ENCODE results near the gene OTOP1.
A peak's percentile ranks its signal among the peaks of the same experiment; 100 is the strongest.
"Not testable (repeated sequence)": the region's sequence is repeated elsewhere in the genome, so short reads cannot be mapped to it uniquely, and the experiment has no call there.

The OTOP1 gene

GRCh38 chr4:4227510-4228355, 1.0 kb upstream of the OTOP1 start:
- H3K4me2 ChIP-seq (ENCODE audit: low read length) = no peak overlapping the region
- no peak overlapping the region for H3K9ac ChIP-seq (ENCODE audit: low read depth, low read length)
- H3K36me3 ChIP-seq (ENCODE audit: insufficient read depth, low read length) = no peaks in the 10 kb centered on the region
- H3K4me3 ChIP-seq (ENCODE audit: low read length) = no peak overlapping the region
- H3K27me3 ChIP-seq (ENCODE audit: control insufficient read depth, insufficient read depth, low read length) = peaks cover 55% of the 10 kb centered on the region
- no peaks in the 10 kb centered on the region for H3K9me3 ChIP-seq (replicated peaks; ENCODE audit: low read length)
- no peaks in the 10 kb centered on the region for H3K4me1 ChIP-seq (ENCODE audit: control insufficient read depth, insufficient read depth, low read length)

GRCh38 chr4:4225915-4226605, 669 bp downstream of the OTOP1 start:
- H3K4me3 ChIP-seq (ENCODE audit: low read length) = no peak overlapping the region
- H3K36me3 ChIP-seq (ENCODE audit: insufficient read depth, low read length) = no peaks in the 10 kb centered on the region
- no peaks in the 10 kb centered on the region for H3K4me1 ChIP-seq (ENCODE audit: control insufficient read depth, insufficient read depth, low read length)
- no peak overlapping the region for H3K9ac ChIP-seq (ENCODE audit: low read depth, low read length)
- no peaks in the 10 kb centered on the region for H3K9me3 ChIP-seq (replicated peaks; ENCODE audit: low read length)
- peaks cover 64% of the 10 kb centered on the region for H3K27me3 ChIP-seq (ENCODE audit: control insufficient read depth, insufficient read depth, low read length)
- peak overlapping the region; percentile 49 for H3K4me2 ChIP-seq (ENCODE audit: low read length)

- no peak overlapping the region for H3K4me3 ChIP-seq (ENCODE audit: low read length)
- H3K9ac ChIP-seq (ENCODE audit: low read depth, low read length) = no peak overlapping the region
- peaks cover 9% of the 10 kb centered on the region for H3K27me3 ChIP-seq (ENCODE audit: control insufficient read depth, insufficient read depth, low read length)
These were observed 9.6 kb downstream of the OTOP1 start for GRCh38 chr4:4217113-4217512.

GRCh38 chr4:4216648-4217047, 10.1 kb downstream of the OTOP1 start:
- no peak overlapping the region for H3K9ac ChIP-seq (ENCODE audit: low read depth, low read length)
- peak overlapping the region; percentile 53 for H3K4me2 ChIP-seq (ENCODE audit: low read length)
- peaks cover 5% of the 10 kb centered on the region for H3K27me3 ChIP-seq (ENCODE audit: control insufficient read depth, insufficient read depth, low read length)
- H3K4me1 ChIP-seq (ENCODE audit: control insufficient read depth, insufficient read depth, low read length) = peaks cover 12% of the 10 kb centered on the region
- H3K4me3 ChIP-seq (ENCODE audit: low read length) = no peak overlapping the region
- H3K36me3 ChIP-seq (ENCODE audit: insufficient read depth, low read length) = no peaks in the 10 kb centered on the region
- H3K9me3 ChIP-seq (replicated peaks; ENCODE audit: low read length) = no peaks in the 10 kb centered on the region

More at GRCh38 chr4:4217113-4217512, 9.6 kb downstream of the OTOP1 start:
- H3K4me2 ChIP-seq (ENCODE audit: low read length) = no peak overlapping the region
- H3K36me3 ChIP-seq (ENCODE audit: insufficient read depth, low read length) = no peaks in the 10 kb centered on the region
- H3K9me3 ChIP-seq (replicated peaks; ENCODE audit: low read length) = no peaks in the 10 kb centered on the region
- H3K4me1 ChIP-seq (ENCODE audit: control insufficient read depth, insufficient read depth, low read length) = peaks cover 12% of the 10 kb centered on the region

GRCh38 chr4:4213674-4214073, 13.1 kb downstream of the OTOP1 start:
- not testable (repeated sequence) for H3K4me3 ChIP-seq (ENCODE audit: low read length); H3K9ac ChIP-seq (ENCODE audit: low read depth, low read length); H3K4me2 ChIP-seq (ENCODE audit: low read length); H3K9me3 ChIP-seq (replicated peaks; ENCODE audit: low read length); H3K36me3 ChIP-seq (ENCODE audit: insufficient read depth, low read length)
- H3K4me1 ChIP-seq (ENCODE audit: control insufficient read depth, insufficient read depth, low read length) = peaks cover 12% of the 10 kb centered on the region
- peaks cover 16% of the 10 kb centered on the region for H3K27me3 ChIP-seq (ENCODE audit: control insufficient read depth, insufficient read depth, low read length)

- H3K9me3 ChIP-seq (replicated peaks; ENCODE audit: low read length) = no peaks in the 10 kb centered on the region
- peaks cover 29% of the 10 kb centered on the region for H3K27me3 ChIP-seq (ENCODE audit: control insufficient read depth, insufficient read depth, low read length)
- no peak overlapping the region for H3K4me3 ChIP-seq (ENCODE audit: low read length)
- H3K4me1 ChIP-seq (ENCODE audit: control insufficient read depth, insufficient read depth, low read length) = no peaks in the 10 kb centered on the region
- H3K4me2 ChIP-seq (ENCODE audit: low read length) = no peak overlapping the region
- no peak overlapping the region for H3K9ac ChIP-seq (ENCODE audit: low read depth, low read length)
- no peaks in the 10 kb centered on the region for H3K36me3 ChIP-seq (ENCODE audit: insufficient read depth, low read length)
These were observed 20.5 kb downstream of the OTOP1 start for GRCh38 chr4:4206204-4206603.

- H3K36me3 ChIP-seq (ENCODE audit: insufficient read depth, low read length) = no peaks in the 10 kb centered on the region
- no peaks in the 10 kb centered on the region for H3K4me1 ChIP-seq (ENCODE audit: control insufficient read depth, insufficient read depth, low read length)
- no peak overlapping the region for H3K9ac ChIP-seq (ENCODE audit: low read depth, low read length)
- H3K4me2 ChIP-seq (ENCODE audit: low read length) = no peak overlapping the region
- H3K9me3 ChIP-seq (replicated peaks; ENCODE audit: low read length) = no peaks in the 10 kb centered on the region
- no peak overlapping the region for H3K4me3 ChIP-seq (ENCODE audit: low read length)
- H3K27me3 ChIP-seq (ENCODE audit: control insufficient read depth, insufficient read depth, low read length) = peaks cover 19% of the 10 kb centered on the region
These were observed 22.4 kb downstream of the OTOP1 start for GRCh38 chr4:4204401-4204745.

GRCh38 chr4:4203688-4204400, 22.9 kb downstream of the OTOP1 start:
- no peaks in the 10 kb centered on the region for H3K4me1 ChIP-seq (ENCODE audit: control insufficient read depth, insufficient read depth, low read length)
- no peak overlapping the region for H3K9ac ChIP-seq (ENCODE audit: low read depth, low read length)
- H3K36me3 ChIP-seq (ENCODE audit: insufficient read depth, low read length) = no peaks in the 10 kb centered on the region
- no peak overlapping the region for H3K4me3 ChIP-seq (ENCODE audit: low read length)
- no peaks in the 10 kb centered on the region for H3K9me3 ChIP-seq (replicated peaks; ENCODE audit: low read length)
- no peak overlapping the region for H3K4me2 ChIP-seq (ENCODE audit: low read length)
- H3K27me3 ChIP-seq (ENCODE audit: control insufficient read depth, insufficient read depth, low read length) = peaks cover 18% of the 10 kb centered on the region

- Histone ChIP-seq H3K36me3 (ENCODE audit: insufficient read depth, low read length) (no peaks in the 10 kb centered on the region), H3K4me2 (ENCODE audit: low read length) (no peak overlapping the region), H3K4me1 (ENCODE audit: control insufficient read depth, insufficient read depth, low read length) (no peaks in the 10 kb centered on the region), H3K4me3 (ENCODE audit: low read length) (no peak overlapping the region), H3K27me3 (ENCODE audit: control insufficient read depth, insufficient read depth, low read length) (peaks cover 18% of the 10 kb centered on the region), H3K9me3 (replicated peaks; ENCODE audit: low read length) (no peaks in the 10 kb centered on the region), H3K9ac (ENCODE audit: low read depth, low read length) (no peak overlapping the region)
These were observed 24.2 kb downstream of the OTOP1 start for GRCh38 chr4:4202510-4202909.

GRCh38 chr4:4200624-4201023, 26.1 kb downstream of the OTOP1 start:
- Histone ChIP-seq H3K27me3 (ENCODE audit: control insufficient read depth, insufficient read depth, low read length) (peaks cover 11% of the 10 kb centered on the region), H3K4me3 (ENCODE audit: low read length) (no peak overlapping the region), H3K4me1 (ENCODE audit: control insufficient read depth, insufficient read depth, low read length) (no peaks in the 10 kb centered on the region), H3K4me2 (ENCODE audit: low read length) (no peak overlapping the region), H3K9me3 (replicated peaks; ENCODE audit: low read length) (no peaks in the 10 kb centered on the region), H3K36me3 (ENCODE audit: insufficient read depth, low read length) (no peaks in the 10 kb centered on the region), H3K9ac (ENCODE audit: low read depth, low read length) (no peak overlapping the region)

- Histone ChIP-seq H3K4me1 (ENCODE audit: control insufficient read depth, insufficient read depth, low read length) (no peaks in the 10 kb centered on the region), H3K9me3 (replicated peaks; ENCODE audit: low read length) (no peaks in the 10 kb centered on the region), H3K36me3 (ENCODE audit: insufficient read depth, low read length) (no peaks in the 10 kb centered on the region), H3K9ac (ENCODE audit: low read depth, low read length) (no peak overlapping the region), H3K4me3 (ENCODE audit: low read length) (no peak overlapping the region), H3K4me2 (ENCODE audit: low read length) (no peak overlapping the region), H3K27me3 (ENCODE audit: control insufficient read depth, insufficient read depth, low read length) (no peaks in the 10 kb centered on the region)
These were observed 31.4 kb downstream of the OTOP1 start for GRCh38 chr4:4195354-4195753.
